Liver (tissue), 9 donors: ENCODE data around the gene SPATA31E1. TPM values are rescaled to one million over a fixed set of nuclear protein-coding genes. Genes with fewer than 3 reads are reported as not detected.
A peak's percentile ranks its signal among the peaks of the same experiment; 100 is the strongest.

Experiments
- DNase-seq: peaks from one replicate; pipeline ENCODE4 v3.0.0-alpha.2; 2017; ENCODE audit warnings: low spot score
- H3K27ac ChIP-seq, 2 donors: one replicate each; pipeline ENCODE4 v1.7.0; 2013; ENCODE audit warnings: inconsistent platforms in 2 of 2, low read length in 2 of 2, control low read depth in 1 of 2, low read depth in 1 of 2, mild to moderate bottlenecking in 1 of 2
- H3K27me3 ChIP-seq, 4 donors: one replicate each; pipeline versions ENCODE4 v1.6.1 to v1.7.0; 2013; ENCODE audit warnings: low read length in 3 of 4, inconsistent platforms in 1 of 4, mild to moderate bottlenecking in 1 of 4, moderate library complexity in 1 of 4; ENCODE audit not compliant: control insufficient read depth in 4 of 4, insufficient read depth in 4 of 4
- H3K36me3 ChIP-seq, 4 donors: one replicate each; pipeline versions ENCODE4 v1.6.1 to v1.7.0; 2013; ENCODE audit warnings: low read length in 3 of 4, mild to moderate bottlenecking in 3 of 4, low read depth in 1 of 4, moderate library complexity in 1 of 4; ENCODE audit not compliant: control insufficient read depth in 4 of 4, insufficient read depth in 3 of 4
- H3K4me1 ChIP-seq, 4 donors: one replicate each; pipeline versions ENCODE4 v1.6.1 to v1.7.0; 2013; ENCODE audit warnings: low read length in 3 of 4, mild to moderate bottlenecking in 3 of 4, moderate library complexity in 1 of 4; ENCODE audit not compliant: control insufficient read depth in 4 of 4, insufficient read depth in 4 of 4
- H3K4me3 ChIP-seq, 3 donors: one replicate each; pipeline versions ENCODE4 v1.6.1 to v1.7.0; 2013; ENCODE audit warnings: low read length in 3 of 3, control low read depth in 1 of 3, low read depth in 1 of 3, mild to moderate bottlenecking in 1 of 3
- H3K9ac ChIP-seq, 2 donors: one replicate each; pipeline ENCODE4 v1.7.0; 2013; ENCODE audit warnings: low read length in 2 of 2, mild to moderate bottlenecking in 2 of 2, moderate library complexity in 2 of 2, control low read depth in 1 of 2, low read depth in 1 of 2
- H3K9me3 ChIP-seq, 4 donors: one replicate each; pipeline versions ENCODE4 v1.6.1 to v1.7.0; 2013; ENCODE audit warnings: low read length in 3 of 4; ENCODE audit not compliant: control insufficient read depth in 4 of 4
- EGR1 ChIP-seq, 2 donors: IDR thresholded peaks; 2 replicates each; pipeline ENCODE4 v1.6.1; 2016 to 2018; ENCODE audit warnings: antibody characterized with exemption in 2 of 2, low read depth in 2 of 2
- FOXA1 ChIP-seq: IDR thresholded peaks from 2 replicates; pipeline ENCODE4 v1.6.1; 2016; ENCODE audit warnings: antibody characterized with exemption
- FOXA2 ChIP-seq: IDR thresholded peaks from 2 replicates; pipeline ENCODE4 v1.6.1; 2016; ENCODE audit warnings: antibody characterized with exemption
- GABPA ChIP-seq, 2 donors: IDR thresholded peaks in 1 of 2; conservative IDR thresholded peaks in 1 of 2; 2 replicates each; pipeline ENCODE4 v1.6.1; 2016; ENCODE audit warnings: antibody characterized with exemption in 2 of 2, mild to moderate bottlenecking in 1 of 2, moderate library complexity in 1 of 2
- HNF4A ChIP-seq, 2 donors: conservative IDR thresholded peaks; 2 replicates each; pipeline ENCODE4 v1.6.1; 2016; ENCODE audit warnings: antibody characterized with exemption in 2 of 2, mild to moderate bottlenecking in 2 of 2
- JUND ChIP-seq, 2 donors: IDR thresholded peaks; 2 replicates each; pipeline ENCODE4 v1.6.1; 2016; ENCODE audit warnings: antibody characterized with exemption in 2 of 2
- NR2F2 ChIP-seq: IDR thresholded peaks from 2 replicates; pipeline ENCODE4 v1.6.1; 2016; ENCODE audit warnings: antibody characterized with exemption
- RAD21 ChIP-seq, 2 donors: IDR thresholded peaks; 2 replicates each; pipeline ENCODE4 v1.6.1; 2016; ENCODE audit warnings: antibody characterized with exemption in 2 of 2, mild to moderate bottlenecking in 2 of 2
- REST ChIP-seq: IDR thresholded peaks from 2 replicates; pipeline ENCODE4 v1.6.1; 2016; ENCODE audit warnings: antibody characterized with exemption, mild to moderate bottlenecking
- RXRA ChIP-seq, 2 donors: IDR thresholded peaks; 2 replicates each; pipeline ENCODE4 v1.6.1; 2017 to 2018; ENCODE audit warnings: antibody characterized with exemption in 2 of 2, mild to moderate bottlenecking in 1 of 2
- SP1 ChIP-seq: IDR thresholded peaks from 2 replicates; pipeline ENCODE4 v1.6.1; 2018; ENCODE audit warnings: antibody characterized with exemption, mild to moderate bottlenecking
- TAF1 ChIP-seq: conservative IDR thresholded peaks from 2 replicates; pipeline ENCODE4 v1.6.1; 2016; ENCODE audit warnings: antibody characterized with exemption, mild to moderate bottlenecking
- YY1 ChIP-seq: IDR thresholded peaks from 2 replicates; pipeline ENCODE4 v1.6.1; 2016; ENCODE audit warnings: antibody characterized with exemption, mild to moderate bottlenecking
- WGBS: extraction: QIAGEN DNeasy Blood & Tissue Kit; methylation state at CpG from one replicate; pipeline ENCODE4 v1.1.7; 2013; 5-methylcytosine and 5-hydroxymethylcytosine counted together
- polyA plus RNA-seq, 2 donors: library from polyadenylated mRNA; stranded (reverse) in 1 of 2; unstranded in 1 of 2; fragments of 200-250 nt in 1 of 2; fragments of >200 nt in 1 of 2; fragmentation: Nextera tagmentation in 1 of 2; extraction: Ambion mirVana in 1 of 2; gene quantifications; one replicate each; pipeline versions ENCODE4 v1.2.1 to v1.2.3, GENCODE V29; 2013 to 2015
- total RNA-seq, 2 donors: library from RNA; depleted of rRNA; stranded (reverse); fragments of >200 nt; gene quantifications; one replicate each; pipeline ENCODE4 v1.2.3, GENCODE V29; 2014
- TF ChIP-seq, protein P1 (sequence below): IDR thresholded peaks from 2 replicates; pipeline ENCODE4 v1.6.1; 2016; ENCODE audit warnings: antibody characterized with exemption
- TF ChIP-seq, protein P2 (sequence below): fragments of 150-350 bp; IDR thresholded peaks from 2 replicates; pipeline ENCODE4 v1.5.1; 2017; ENCODE audit warnings: improper control_type of control experiment, low read depth, low read length; ENCODE audit not compliant: missing input control
- TF ChIP-seq, protein P3 (sequence below): IDR thresholded peaks from 2 replicates; pipeline ENCODE4 v1.6.1; 2016; ENCODE audit warnings: antibody characterized with exemption
- TF ChIP-seq, protein P4 (sequence below): IDR thresholded peaks from 2 replicates; pipeline ENCODE4 v1.6.1; 2016; ENCODE audit warnings: antibody characterized with exemption
- donor health status: healthy.
- donor health status: healthy.
- donor health status: healthy.
- donor health status: healthy.
- donor health status: healthy.

Gene SPATA31E1
- total and polyA plus RNA-seq, 4 donors = not detected

GRCh38 chr9:87889065-87889881 lies 6.6 kb downstream of the SPATA31E1 start:
- WGBS = 93% methylated on average over 12 of the region's 12 CpGs

More at GRCh38 chr9:87889065-87889881, 6.6 kb downstream of the SPATA31E1 start:
- H3K9me3 ChIP-seq = no peaks in the 10 kb centered on the region
- H3K4me1 ChIP-seq = no peaks in the 10 kb centered on the region
- H3K36me3 ChIP-seq = no peaks in the 10 kb centered on the region
- peak; percentile 19 for DNase-seq
- H3K27me3 ChIP-seq = no peaks in the 10 kb centered on the region
- no peak overlapping the region for H3K27ac ChIP-seq
- no peak overlapping the region for H3K4me3 ChIP-seq
- H3K9ac ChIP-seq = no peak overlapping the region
- TF ChIP-seq NR2F2 (no peak), EGR1 (IDR thresholded peaks at IDR 0.05; ENCODE audit: low read depth in 2 of 2) (no peak), REST (no peak), TAF1 (no peak), JUND (IDR thresholded peaks at IDR 0.05) (no peak), FOXA1 (no peak), SP1 (no peak), FOXA2 (no peak), RXRA (IDR thresholded peaks at IDR 0.05) (no peak), YY1 (no peak), GABPA (IDR thresholded peaks at IDR 0.05 in 1 of 2, conservative IDR thresholded peaks at IDR 0.05 in 1 of 2) (no peak), RAD21 (IDR thresholded peaks at IDR 0.05) (no peak), HNF4A (conservative IDR thresholded peaks at IDR 0.05) (no peak)
- TF ChIP-seq, protein P1, sequence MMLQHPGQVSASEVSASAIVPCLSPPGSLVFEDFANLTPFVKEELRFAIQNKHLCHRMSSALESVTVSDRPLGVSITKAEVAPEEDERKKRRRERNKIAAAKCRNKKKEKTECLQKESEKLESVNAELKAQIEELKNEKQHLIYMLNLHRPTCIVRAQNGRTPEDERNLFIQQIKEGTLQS = no peak
- TF ChIP-seq, protein P2, sequence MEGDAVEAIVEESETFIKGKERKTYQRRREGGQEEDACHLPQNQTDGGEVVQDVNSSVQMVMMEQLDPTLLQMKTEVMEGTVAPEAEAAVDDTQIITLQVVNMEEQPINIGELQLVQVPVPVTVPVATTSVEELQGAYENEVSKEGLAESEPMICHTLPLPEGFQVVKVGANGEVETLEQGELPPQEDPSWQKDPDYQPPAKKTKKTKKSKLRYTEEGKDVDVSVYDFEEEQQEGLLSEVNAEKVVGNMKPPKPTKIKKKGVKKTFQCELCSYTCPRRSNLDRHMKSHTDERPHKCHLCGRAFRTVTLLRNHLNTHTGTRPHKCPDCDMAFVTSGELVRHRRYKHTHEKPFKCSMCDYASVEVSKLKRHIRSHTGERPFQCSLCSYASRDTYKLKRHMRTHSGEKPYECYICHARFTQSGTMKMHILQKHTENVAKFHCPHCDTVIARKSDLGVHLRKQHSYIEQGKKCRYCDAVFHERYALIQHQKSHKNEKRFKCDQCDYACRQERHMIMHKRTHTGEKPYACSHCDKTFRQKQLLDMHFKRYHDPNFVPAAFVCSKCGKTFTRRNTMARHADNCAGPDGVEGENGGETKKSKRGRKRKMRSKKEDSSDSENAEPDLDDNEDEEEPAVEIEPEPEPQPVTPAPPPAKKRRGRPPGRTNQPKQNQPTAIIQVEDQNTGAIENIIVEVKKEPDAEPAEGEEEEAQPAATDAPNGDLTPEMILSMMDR = no peak
- TF ChIP-seq, protein P3, sequence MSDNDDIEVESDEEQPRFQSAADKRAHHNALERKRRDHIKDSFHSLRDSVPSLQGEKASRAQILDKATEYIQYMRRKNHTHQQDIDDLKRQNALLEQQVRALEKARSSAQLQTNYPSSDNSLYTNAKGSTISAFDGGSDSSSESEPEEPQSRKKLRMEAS = no peak
- TF ChIP-seq, protein P4, sequence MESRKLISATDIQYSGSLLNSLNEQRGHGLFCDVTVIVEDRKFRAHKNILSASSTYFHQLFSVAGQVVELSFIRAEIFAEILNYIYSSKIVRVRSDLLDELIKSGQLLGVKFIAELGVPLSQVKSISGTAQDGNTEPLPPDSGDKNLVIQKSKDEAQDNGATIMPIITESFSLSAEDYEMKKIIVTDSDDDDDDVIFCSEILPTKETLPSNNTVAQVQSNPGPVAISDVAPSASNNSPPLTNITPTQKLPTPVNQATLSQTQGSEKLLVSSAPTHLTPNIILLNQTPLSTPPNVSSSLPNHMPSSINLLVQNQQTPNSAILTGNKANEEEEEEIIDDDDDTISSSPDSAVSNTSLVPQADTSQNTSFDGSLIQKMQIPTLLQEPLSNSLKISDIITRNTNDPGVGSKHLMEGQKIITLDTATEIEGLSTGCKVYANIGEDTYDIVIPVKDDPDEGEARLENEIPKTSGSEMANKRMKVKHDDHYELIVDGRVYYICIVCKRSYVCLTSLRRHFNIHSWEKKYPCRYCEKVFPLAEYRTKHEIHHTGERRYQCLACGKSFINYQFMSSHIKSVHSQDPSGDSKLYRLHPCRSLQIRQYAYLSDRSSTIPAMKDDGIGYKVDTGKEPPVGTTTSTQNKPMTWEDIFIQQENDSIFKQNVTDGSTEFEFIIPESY = no peak
